ENCODE data around the gene CZIB. TPM values are rescaled to one million over a fixed set of nuclear protein-coding genes. Genes with fewer than 3 reads are reported as not detected.
A peak's percentile ranks its signal among the peaks of the same experiment; 100 is the strongest.

Gene CZIB
- total RNA-seq, 1 donor from 2014 or later: 115 TPM

- H3K9me3 ChIP-seq (ENCODE audit: low read depth): no peaks in the 10 kb centered on the region
- H3K9me3 Mint-ChIP-seq: no peaks in the 10 kb centered on the region
- peaks cover 2% of the 10 kb centered on the region for H3K27me3 Mint-ChIP-seq (ENCODE audit: insufficient read depth, low read depth)
- H3K79me2 ChIP-seq (ENCODE audit: low read depth): no peaks in the 10 kb centered on the region
- no peak overlapping the region for H3K4me3 Mint-ChIP-seq
- no peaks in the 10 kb centered on the region for H3K4me1 Mint-ChIP-seq
- no peaks in the 10 kb centered on the region for H3K36me3 ChIP-seq
- no peaks in the 10 kb centered on the region for H3K4me1 ChIP-seq
- no peak overlapping the region for H3K4me2 ChIP-seq
- H3K27ac ChIP-seq: no peak overlapping the region
- H3K4me3 ChIP-seq: no peak overlapping the region
- H3F3A ChIP-seq (ENCODE audit: low read depth): peaks cover 9% of the 10 kb centered on the region
- no peak overlapping the region for H3K9ac ChIP-seq
- peaks cover 8% of the 10 kb centered on the region for H3K36me3 Mint-ChIP-seq
- no peak for DNase-seq (ENCODE audit: low spot score)
- no peak overlapping the region for H2AFZ ChIP-seq (replicated peaks)
- H3K27ac Mint-ChIP-seq: no peak overlapping the region
- H4K20me1 ChIP-seq (ENCODE audit: low read depth): no peaks in the 10 kb centered on the region
- peaks cover 3% of the 10 kb centered on the region for H3K27me3 ChIP-seq
- TF ChIP-seq EZH2phosphoT487 (IDR thresholded peaks at IDR 0.05): no peak
- TF ChIP-seq EZH2 (IDR thresholded peaks at IDR 0.05): no peak
- no peak for TF ChIP-seq CTCF (IDR thresholded peaks at IDR 0.05)
These were observed 26.1 kb upstream of the CZIB start for GRCh38 chr1:53246261-53247134.

DNA sequence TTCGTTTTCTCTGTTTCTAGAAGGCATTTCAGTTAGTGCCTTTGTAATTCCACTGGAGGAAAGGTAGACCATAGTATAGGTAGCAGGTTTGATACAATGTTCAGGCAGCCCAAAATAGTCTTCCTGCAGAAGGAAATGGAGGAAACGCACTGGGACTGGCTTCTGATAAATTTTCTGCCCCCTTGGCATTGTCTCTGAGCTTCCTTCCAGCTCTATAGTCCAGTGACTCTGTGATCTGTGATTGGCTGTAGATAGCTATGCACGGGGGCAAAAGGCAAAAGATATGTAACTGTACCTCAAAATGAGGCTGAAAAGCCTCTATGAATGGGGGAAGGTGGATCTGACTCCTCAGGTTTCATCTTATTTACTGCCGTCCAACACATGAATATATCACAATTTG lies 23.7 kb upstream of the CZIB start:
- Mint-ChIP-seq H3K4me3 (no peak overlapping the region), H3K27ac (no peak overlapping the region), H3K4me1 (peaks cover under 1% of the 10 kb centered on the region), H3K36me3 (peaks cover 2% of the 10 kb centered on the region), H3K27me3 (ENCODE audit: insufficient read depth, low read depth) (peaks cover 2% of the 10 kb centered on the region), H3K9me3 (no peaks in the 10 kb centered on the region)
- Histone ChIP-seq H3K4me2 (no peak overlapping the region), H3K79me2 (ENCODE audit: low read depth) (no peaks in the 10 kb centered on the region), H3K4me1 (peaks cover under 1% of the 10 kb centered on the region), H3K4me3 (no peak overlapping the region), H2AFZ (replicated peaks) (no peak overlapping the region), H3K27ac (no peak overlapping the region), H3F3A (ENCODE audit: low read depth) (peaks cover 14% of the 10 kb centered on the region), H3K36me3 (no peaks in the 10 kb centered on the region), H4K20me1 (ENCODE audit: low read depth) (no peaks in the 10 kb centered on the region), H3K9me3 (ENCODE audit: low read depth) (no peaks in the 10 kb centered on the region), H3K9ac (peak overlapping the region; percentile 20), H3K27me3 (peaks cover 3% of the 10 kb centered on the region)
- TF ChIP-seq CTCF (IDR thresholded peaks at IDR 0.05) (no peak), EZH2phosphoT487 (IDR thresholded peaks at IDR 0.05) (no peak), EZH2 (IDR thresholded peaks at IDR 0.05) (no peak)
- DNase-seq (ENCODE audit: low spot score): no peak

- no peak overlapping the region for H3K9ac ChIP-seq
- H3K27ac ChIP-seq: no peak overlapping the region
- H3K79me2 ChIP-seq (ENCODE audit: low read depth): peaks cover 9% of the 10 kb centered on the region
- peaks cover 5% of the 10 kb centered on the region for H3K4me1 ChIP-seq
- H3F3A ChIP-seq (ENCODE audit: low read depth): peaks cover 14% of the 10 kb centered on the region
- peaks cover 5% of the 10 kb centered on the region for H3K36me3 Mint-ChIP-seq
- no peak overlapping the region for H3K4me3 Mint-ChIP-seq
- H3K4me2 ChIP-seq: no peak overlapping the region
- H3K36me3 ChIP-seq: no peaks in the 10 kb centered on the region
- no peak overlapping the region for H3K27ac Mint-ChIP-seq
- no peak for DNase-seq (ENCODE audit: low spot score)
- TF ChIP-seq EZH2 (IDR thresholded peaks at IDR 0.05) (no peak), EZH2phosphoT487 (IDR thresholded peaks at IDR 0.05) (no peak), CTCF (IDR thresholded peaks at IDR 0.05) (no peak)
- H3K27me3 Mint-ChIP-seq (ENCODE audit: insufficient read depth, low read depth): peaks cover 2% of the 10 kb centered on the region
- H3K4me1 Mint-ChIP-seq: peaks cover 13% of the 10 kb centered on the region
- H3K9me3 ChIP-seq (ENCODE audit: low read depth): no peaks in the 10 kb centered on the region
- no peaks in the 10 kb centered on the region for H3K9me3 Mint-ChIP-seq
- no peak overlapping the region for H3K4me3 ChIP-seq
- H4K20me1 ChIP-seq (ENCODE audit: low read depth): no peaks in the 10 kb centered on the region
- no peak overlapping the region for H2AFZ ChIP-seq (replicated peaks)
- H3K27me3 ChIP-seq: peaks cover 3% of the 10 kb centered on the region
These were observed 21.9 kb upstream of the CZIB start for GRCh38 chr1:53242381-53242780.

Data from neural progenitor cell (in vitro differentiated cells).